ENCODE measurements around the gene MATR3. TPM values are rescaled to one million over a fixed set of nuclear protein-coding genes. Genes with fewer than 3 reads are reported as not detected.
A peak's percentile ranks its signal among the peaks of the same experiment; 100 is the strongest.
"Not testable (repeated sequence)": the region's sequence is repeated elsewhere in the genome, so short reads cannot be mapped to it uniquely, and the experiment has no call there.

MATR3 gene
- total RNA-seq, 1 donor from 2014 or later: 250 TPM

- no peak for DNase-seq (ENCODE audit: low spot score)
These were observed 4.0 kb downstream of the MATR3 start for GRCh38 chr5:139297439-139298133.

DNA sequence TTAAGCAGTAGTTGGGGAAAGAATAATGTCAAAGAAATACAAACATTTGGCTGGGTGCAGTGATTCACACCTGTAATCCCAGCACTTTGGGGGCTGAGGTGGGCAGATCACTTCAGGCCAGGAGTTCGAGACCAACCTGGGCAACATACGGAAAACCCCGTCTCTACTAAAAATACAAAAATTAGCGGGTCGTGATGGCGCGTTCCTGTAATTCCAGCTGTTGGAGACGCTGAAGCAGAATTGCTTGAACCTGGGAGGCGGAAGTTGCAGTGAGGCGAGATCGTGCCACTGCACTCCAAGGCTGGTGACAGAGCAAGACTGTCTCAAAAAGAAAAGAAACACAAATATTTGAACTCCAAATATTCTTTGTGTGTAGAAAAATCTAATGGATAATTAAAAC, 4.7 kb downstream of the MATR3 start:
- no peak for DNase-seq (ENCODE audit: low spot score)

DNA sequence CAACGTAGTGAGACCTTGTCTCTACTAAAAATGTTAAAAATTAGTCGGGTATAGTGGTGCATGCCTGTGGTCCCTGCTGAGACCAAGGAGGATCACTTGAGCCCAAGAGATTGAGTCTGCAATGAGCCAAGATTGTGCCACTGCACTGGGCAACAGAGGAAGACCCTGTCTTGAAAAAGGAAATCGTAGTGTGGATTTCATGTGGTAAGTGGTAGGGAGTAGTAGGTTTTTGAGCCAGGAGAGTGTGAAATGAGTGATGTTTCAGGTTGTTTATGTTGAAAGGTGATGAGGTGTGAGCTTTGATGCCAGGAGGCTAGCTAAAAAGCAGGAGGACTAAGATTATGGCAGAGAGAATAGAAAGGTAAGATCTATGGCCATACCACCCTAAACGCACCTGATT, 5.9 kb downstream of the MATR3 start:
- no peak for DNase-seq (ENCODE audit: low spot score)

- DNase-seq (ENCODE audit: low spot score): no peak
These were observed 8.4 kb downstream of the MATR3 start for GRCh38 chr5:139301808-139302499.

GRCh38 chr5:139304391-139305324, 11.1 kb downstream of the MATR3 start:
- no peak for DNase-seq (ENCODE audit: low spot score)

DNA sequence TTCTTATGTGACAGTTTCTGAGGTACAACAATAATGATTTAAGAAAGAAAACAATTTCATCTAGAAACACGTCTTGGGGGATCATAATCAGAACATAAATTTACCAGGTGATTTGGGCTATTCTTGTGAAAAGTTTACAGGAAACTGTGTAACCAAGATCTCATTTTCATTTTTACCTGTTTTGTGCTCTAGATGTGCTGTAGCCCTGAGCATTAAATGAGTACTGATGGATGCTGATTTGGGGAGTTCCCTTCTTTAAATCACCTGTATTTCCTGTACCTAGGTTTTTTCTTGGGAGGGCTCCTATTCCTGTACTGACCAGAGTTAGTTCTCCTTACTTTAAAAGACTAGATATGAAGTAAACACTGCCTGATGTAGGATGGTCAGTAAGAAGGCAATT, 12.7 kb downstream of the MATR3 start:
- no peak for DNase-seq (ENCODE audit: low spot score)

- DNase-seq (ENCODE audit: low spot score): no peak
These were observed 13.3 kb downstream of the MATR3 start for GRCh38 chr5:139306628-139307379.

- DNase-seq (ENCODE audit: low spot score): no peak
These were observed 15.3 kb downstream of the MATR3 start for GRCh38 chr5:139308797-139309196.

DNA sequence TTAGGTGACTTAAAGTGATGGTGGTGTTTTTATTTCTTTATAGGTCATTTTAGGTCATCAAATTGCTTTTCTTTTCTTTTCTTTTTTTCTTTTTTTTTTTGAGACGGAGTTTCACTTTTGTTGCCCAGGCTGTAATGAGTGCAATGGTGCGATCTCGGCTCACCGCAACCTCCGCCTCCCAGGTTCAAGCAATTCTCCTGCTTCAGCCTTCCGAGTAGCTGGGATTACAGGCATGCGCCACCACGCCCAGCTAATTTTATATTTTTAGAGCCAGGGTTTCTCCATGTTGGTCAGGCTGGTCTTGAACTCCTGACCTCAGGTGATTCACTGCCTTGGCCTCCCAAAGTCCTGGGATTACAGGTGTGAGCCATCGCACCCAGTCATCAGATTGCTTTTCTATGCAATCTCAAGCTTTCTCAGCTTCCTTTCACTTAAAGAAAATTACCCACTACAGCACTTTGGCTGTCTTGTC, 17.2 kb downstream of the MATR3 start:
- DNase-seq (ENCODE audit: low spot score): not testable (repeated sequence)

DNA sequence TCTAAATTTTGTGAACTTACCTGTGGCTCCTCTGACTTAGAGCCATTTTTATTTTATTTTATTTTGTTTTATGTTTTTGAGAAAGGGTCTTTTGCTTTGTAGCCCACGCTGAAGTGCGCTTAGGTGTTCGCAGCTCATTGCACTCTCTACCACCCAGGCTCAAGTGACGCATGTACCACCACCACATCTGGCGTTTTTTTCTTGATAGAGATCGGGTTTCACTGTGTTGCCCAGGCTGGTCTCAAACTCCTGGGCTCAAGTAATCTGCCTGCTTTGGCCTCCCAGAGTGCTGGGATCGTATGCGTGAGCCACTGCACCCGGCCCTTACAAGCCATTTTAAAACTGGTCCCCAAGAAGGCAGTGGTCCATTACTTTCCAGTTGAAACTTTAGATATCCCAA, 18.5 kb downstream of the MATR3 start:
- no peak for DNase-seq (ENCODE audit: low spot score)

- no peak for DNase-seq (ENCODE audit: low spot score)
These were observed 20.7 kb downstream of the MATR3 start for GRCh38 chr5:139314276-139314675.

GRCh38 chr5:139315056-139315615, 21.6 kb downstream of the MATR3 start:
- DNase-seq (ENCODE audit: low spot score): no peak

DNA sequence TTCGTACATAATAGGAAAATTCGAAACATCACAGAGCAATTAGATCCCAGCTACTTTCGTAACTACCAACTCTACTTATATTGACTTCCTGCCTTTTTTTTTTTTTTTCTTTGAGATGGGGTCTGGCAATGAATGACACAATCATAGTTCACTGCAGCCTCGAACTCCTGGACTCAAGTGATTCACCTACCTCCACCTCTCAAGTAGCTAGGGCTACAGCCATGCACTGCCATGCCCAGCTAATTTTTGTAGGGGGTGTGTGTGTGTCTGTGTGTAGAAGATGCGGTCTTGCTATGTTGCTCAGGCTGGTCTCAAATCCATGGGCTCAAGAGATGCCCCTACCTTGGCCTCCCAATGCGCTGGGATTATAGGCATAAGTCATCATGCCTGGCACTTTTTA, 42.3 kb downstream of the MATR3 start:
- peak; percentile 11 for DNase-seq (ENCODE audit: low spot score)

GRCh38 chr5:139340051-139340450, 46.5 kb downstream of the MATR3 start:
- DNase-seq (ENCODE audit: low spot score): no peak

DNA sequence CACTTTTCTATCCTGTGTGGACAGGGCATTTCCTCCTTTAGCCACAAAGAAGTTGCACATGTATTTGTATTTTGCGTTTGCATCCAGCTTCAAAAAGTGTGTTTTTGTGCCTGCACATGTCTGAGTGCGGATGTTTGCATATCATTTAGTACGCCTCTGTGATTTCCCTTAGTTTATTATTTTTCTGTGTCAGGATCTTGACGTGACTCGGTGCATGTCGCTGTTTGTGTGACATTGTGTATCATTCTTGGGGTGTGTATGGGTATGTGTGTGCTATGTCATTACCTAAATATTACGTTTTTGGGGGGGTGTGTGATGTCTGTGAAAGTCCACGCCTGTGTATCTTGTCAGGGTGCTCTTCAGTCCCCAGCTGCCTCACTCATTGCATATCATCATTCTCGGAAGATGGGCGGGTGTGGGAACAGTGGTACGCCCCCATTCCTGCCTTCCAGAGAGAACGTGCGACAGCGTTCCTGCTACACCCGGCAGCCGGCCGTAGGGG, 47.7 kb downstream of the MATR3 start:
- DNase-seq (ENCODE audit: low spot score): no peak

- DNase-seq (ENCODE audit: low spot score): peak; percentile 99
These were observed 48.3 kb downstream of the MATR3 start, which contains the start of gene PAIP2 for GRCh38 chr5:139341689-139342422. Gene PAIP2, plus strand, starts transcription at chr5:139341854. Its CDS starts 21,931 bp downstream, at chr5:139363785.

DNA sequence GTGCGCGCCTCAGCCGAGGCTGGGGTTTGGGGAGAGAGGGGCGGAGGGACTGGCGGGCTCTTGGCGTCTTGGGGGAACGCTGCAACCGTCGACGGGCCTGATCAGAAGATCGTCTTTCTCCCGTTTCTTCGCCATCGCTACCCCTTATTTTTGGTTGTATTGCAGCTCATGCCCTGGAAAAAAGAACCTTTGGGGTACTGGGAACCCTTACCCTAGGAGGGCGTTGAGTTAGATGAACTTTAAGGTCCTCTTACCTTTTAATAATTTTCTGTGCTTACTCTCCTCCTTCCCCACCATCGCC, 48.8 kb downstream of the MATR3 start:
- no peak for DNase-seq (ENCODE audit: low spot score)

DNA sequence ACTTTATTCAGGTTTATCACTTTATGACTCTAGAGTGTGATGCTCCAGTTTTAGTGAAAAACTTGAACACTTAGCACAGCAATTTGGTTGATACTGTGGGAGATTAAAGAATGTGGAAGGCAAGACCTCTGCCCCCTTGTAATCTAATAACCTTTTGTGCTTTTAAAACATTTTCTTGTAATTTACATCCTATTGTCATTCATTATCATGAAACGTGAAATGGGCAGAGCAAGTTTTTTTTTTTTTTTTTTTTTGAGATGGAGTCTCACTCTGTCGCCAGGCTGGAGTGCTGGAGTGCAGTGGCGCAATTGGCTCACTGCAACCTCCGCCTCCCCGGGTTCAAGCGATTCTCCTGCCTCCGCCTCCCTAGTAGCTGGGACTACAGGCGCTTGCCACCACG, 49.9 kb downstream of the MATR3 start:
- DNase-seq (ENCODE audit: low spot score): no peak

GRCh38 chr5:139344177-139344576, 50.6 kb downstream of the MATR3 start:
- no peak for DNase-seq (ENCODE audit: low spot score)

- not testable (repeated sequence) for DNase-seq (ENCODE audit: low spot score)
These were observed 51.9 kb downstream of the MATR3 start for GRCh38 chr5:139345442-139345841.

All from umbilical cord (tissue), 2 donors.